GM21619 (cell line): ENCODE results near the gene LMAN2L.

ENCODE experiments used
- ATAC-seq: cut with Tn5 transposase; IDR thresholded peaks from one replicate; pipeline ENCODE4 v1.9.1; 2021; ENCODE audit not compliant: unreplicated experiment

Gene LMAN2L

DNA sequence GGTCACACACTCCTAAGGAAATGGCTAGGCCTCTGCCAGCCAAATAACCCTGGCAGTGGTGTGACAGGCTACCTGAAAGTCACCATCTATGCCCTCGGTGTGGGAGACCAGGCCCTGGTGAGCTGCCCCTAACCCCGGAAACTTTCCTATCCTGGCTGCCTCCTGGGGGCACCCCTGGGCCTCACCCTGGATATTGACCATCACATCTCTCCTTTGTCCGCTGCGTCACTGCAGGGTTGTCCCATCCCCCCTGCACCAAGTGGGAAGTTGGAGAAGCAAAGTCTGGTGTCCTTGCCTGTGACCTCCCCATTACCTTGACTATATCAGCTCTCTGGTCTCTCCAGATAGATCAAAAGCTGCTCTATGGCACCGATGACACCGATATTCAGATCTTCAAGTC lies 78.5 kb downstream of the LMAN2L start:
- ATAC-seq: no peak

- no peak for ATAC-seq
Observed at GRCh38 chr2:96656540-96656939, 83.3 kb downstream of the LMAN2L start.
